Fibroblast of skin of left biceps (primary cell): Measurements from ENCODE around the gene CTU2.
A peak's percentile ranks its signal among the peaks of the same experiment; 100 is the strongest.

Experiments used
- DNase-seq, 2 experiments: peaks; one replicate each; pipeline ENCODE4 v3.0.0-alpha.2; 2013; ENCODE audit warnings: low read depth in 2 of 2

Gene CTU2

GRCh38 chr16:88697116-88697830, 9.0 kb upstream of the CTU2 start:
- DNase-seq = no peak

- DNase-seq = no peak
These were observed 8.3 kb upstream of the CTU2 start for GRCh38 chr16:88697831-88698615.

DNA sequence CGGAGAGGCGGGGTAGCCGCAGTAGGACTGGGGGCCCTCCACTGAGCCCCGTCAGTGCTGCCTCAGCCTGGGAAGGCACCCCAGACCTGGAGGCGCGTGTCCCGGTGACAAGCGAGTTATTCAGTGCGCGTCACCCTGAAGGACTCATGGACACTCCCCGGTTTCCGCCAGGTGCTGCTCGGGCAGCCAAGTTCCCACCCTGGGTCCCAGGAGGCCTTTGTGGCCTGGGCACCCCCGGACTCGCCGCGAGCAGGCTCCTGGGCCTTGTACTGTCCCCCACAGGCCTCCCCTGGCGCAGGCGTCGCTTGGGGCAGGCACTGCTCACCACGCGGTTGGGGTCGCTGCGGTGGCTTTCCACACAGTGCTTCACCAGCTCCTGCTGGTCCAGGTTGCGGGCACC, 7.7 kb upstream of the CTU2 start:
- DNase-seq = no peak

DNA sequence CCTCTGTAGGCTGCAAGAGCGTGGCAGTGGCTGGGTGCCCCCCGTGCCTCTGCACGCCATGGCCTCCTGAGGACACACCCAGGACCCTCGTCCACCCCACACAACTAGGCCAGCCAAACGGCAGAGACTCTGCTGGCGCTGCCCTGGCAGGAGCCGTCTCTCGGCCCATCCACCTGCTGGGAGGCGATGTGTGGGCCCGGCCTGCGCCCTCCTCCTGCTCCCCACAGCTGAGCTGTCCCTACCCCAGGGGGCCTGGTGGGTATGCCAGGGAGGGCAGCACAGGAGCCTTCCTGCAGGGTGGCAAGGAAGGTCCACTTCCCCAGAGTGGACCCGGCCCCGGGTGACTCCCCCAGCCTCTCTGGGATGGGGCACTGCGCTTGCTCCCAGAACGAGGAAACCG, 7.1 kb upstream of the CTU2 start:
- no peak for DNase-seq

- DNase-seq = no peak
These were observed 6.0 kb upstream of the CTU2 start for GRCh38 chr16:88700322-88700635.

- DNase-seq = peak; percentile 30 to 32
These were observed 5.4 kb upstream of the CTU2 start for GRCh38 chr16:88700636-88701482.

DNA sequence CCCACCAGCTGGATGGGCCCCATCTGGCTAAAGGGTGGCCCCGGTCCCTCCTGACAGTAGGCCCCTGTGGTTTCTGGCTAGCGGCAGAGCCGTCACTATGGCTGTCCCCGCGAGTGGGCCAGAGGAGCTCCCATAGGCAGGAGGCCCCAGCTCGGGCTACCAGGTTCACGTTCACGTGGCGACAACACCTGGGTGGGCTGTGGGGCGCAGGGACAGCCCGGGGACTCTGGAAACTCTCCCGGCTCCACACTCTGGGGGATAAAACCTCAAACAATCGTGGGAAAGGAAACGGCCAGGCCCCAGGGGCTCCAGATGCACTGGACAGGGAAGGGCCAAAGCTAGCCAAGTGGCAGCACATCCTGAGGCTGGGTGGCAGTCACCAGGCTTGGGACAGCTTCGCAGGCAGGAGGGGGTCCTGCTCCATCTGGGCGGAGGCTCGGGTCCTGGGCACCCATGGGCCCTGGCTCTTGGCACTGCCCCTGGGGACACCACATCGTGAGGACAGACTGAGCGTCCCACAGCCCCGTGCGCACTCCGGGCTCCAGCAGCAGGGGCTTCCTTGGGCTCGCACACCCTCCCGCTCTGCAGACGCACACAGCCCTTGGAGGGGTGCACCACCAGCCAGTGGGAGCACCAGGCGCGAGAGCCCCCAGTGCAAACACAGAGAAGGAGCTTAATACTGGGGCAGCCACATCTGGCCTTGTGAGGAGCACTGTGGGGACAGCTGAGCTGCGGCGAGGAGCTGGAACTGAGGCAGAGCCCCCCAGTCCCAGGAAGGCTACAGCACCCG, 4.5 kb upstream of the CTU2 start:
- no peak for DNase-seq

- DNase-seq = no peak
These were observed 3.7 kb upstream of the CTU2 start for GRCh38 chr16:88702371-88703210.

- no peak for DNase-seq
These were observed 2.6 kb upstream of the CTU2 start for GRCh38 chr16:88703486-88704309.

- no peak for DNase-seq
These were observed 1.1 kb upstream of the CTU2 start for GRCh38 chr16:88705076-88705684.

- no peak for DNase-seq
These were observed 488 bp upstream of the CTU2 start for GRCh38 chr16:88705801-88706228.

GRCh38 chr16:88706965-88707826, 893 bp downstream of the CTU2 start:
- no peak for DNase-seq

GRCh38 chr16:88710556-88710955, 4.3 kb downstream of the CTU2 start:
- DNase-seq = no peak

DNA sequence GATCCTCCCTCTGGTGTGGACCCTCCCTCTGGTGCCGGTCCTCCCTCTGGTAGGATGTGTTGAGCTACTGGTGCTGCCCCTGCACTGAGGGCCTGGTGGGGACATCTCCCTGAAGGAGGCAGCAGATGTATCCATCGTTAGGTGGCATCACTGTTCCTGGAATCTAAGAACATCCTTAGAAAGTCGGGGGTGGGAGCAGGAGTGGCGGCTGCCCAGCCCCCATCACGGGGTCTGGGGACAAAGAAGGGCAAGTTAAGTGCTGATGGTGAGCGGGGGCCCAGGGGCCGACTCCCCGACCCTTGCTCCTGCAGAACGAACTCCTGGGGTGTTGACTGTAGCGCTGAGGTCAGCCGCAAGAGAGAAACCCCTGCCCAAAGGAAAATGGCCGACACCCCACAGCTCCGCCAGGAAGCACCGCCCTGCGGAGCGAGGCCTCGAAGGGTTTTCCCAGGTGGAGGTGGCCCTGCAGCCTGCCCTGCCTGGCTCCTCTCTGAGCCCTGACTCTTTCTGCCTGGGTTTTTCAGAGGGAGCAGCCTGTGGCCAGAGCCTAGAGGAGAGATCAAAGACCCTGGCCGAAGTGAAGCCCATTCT, 5.5 kb downstream of the CTU2 start:
- no peak for DNase-seq

DNA sequence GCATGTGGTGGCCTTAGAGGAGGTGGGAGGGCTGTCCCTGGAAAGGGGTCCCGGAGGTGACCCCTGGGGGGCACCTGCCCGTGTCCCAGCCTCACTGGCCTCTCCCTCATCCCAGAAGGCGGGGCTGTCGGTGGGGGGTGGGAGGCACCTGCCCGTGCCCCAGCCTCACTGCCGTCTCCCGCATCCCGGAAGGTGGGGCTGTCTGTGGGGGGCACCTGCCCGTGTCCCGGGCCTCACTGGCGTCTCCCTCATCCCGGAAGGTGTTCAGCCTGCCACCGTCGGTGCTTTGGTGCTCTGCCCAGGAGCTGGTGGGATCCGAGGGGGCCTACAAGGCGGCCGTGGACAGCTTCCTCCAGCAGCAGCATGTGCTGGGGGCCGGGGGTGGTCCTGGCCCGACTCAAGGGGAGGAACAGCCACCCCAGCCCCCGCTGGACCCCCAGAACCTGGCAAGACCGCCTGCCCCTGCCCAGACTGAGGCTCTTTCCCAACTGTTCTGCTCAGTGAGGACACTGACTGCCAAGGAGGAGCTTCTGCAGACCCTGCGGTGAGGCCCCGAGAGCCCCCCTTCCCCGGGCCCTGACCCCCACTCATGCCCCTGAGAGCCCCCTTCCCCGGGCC, 6.2 kb downstream of the CTU2 start:
- no peak for DNase-seq

DNA sequence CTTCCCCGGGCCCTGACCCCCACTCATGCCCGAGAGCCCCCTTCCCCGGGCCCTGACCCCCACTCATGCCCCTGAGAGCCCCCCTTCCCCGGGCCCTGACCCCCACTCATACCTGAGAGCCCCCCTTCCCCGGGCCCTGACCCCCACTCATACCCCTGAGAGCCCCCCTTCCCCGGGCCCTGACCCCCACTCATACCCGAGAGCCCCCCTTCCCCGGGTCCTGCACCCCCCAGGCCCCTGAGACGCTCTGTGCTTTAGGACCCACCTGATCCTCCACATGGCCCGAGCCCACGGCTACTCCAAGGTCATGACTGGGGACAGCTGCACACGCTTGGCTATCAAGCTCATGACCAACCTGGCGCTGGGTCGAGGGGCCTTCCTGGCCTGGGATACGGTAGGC, 6.8 kb downstream of the CTU2 start:
- DNase-seq = no peak

DNA sequence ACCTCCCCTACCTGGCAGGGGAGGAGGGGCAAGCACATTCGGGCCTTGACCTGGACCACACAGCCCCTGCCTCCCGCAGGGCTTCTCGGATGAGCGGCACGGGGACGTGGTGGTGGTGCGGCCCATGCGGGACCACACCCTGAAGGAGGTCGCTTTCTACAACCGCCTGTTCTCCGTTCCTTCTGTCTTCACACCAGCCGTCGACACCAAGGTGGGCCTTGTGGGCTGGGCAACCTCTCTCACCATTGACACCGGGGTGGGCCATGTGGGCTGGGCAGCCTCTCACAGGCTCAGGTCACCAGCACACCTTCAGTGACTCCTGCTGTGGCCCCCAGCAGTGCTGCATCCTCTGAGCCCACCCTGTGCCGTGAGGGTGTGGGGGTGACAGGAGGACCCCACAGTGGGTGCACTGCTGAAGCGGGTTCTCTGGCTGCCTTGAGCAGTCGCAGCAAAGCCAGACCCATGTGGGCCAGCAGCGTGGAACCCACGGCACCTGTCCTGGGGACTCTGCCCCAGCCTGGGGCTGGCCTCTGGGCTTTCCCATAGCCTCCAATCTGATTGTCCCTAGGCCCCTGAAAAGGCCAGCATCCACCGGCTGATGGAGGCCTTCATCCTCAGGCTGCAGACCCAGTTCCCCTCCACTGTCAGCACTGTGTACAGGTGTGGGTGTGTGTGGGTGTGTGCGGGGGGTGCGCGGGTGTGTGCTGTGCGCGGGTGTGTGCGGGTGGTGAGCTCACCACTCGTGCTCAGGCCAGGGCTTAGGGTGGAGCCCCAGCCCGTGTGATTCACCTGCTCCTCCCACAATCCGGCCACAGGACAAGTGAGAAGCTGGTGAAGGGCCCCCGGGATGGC, 7.5 kb downstream of the CTU2 start:
- no peak for DNase-seq
